ENCODE data around the gene HAPLN2.

GRCh38 chr1:156660752-156661112 lies 41.5 kb downstream of the HAPLN2 start:
- TF ChIP-seq EZH2 (IDR thresholded peaks at IDR 0.05) (no peak), POLR2AphosphoS5 (IDR thresholded peaks at IDR 0.05; ENCODE audit: borderline replicate concordance, low read depth, low read length) (no peak)

All from SK-N-MC (cell line).